Smooth muscle cell (in vitro differentiated cells): Measurements from ENCODE around the gene GPRC5C. TPM values are rescaled to one million over a fixed set of nuclear protein-coding genes. Genes with fewer than 3 reads are reported as not detected.

ENCODE experiments used
- DNase-seq: peaks from one replicate; lab custom pipeline; 2025; ENCODE audit not compliant: unreplicated experiment; lab: John Stamatoyannopoulos, UW
- H2AFZ ChIP-seq: fragments of 200-600 bp; sonication (generic); 2 replicates; pipeline ENCODE4 v1.6.0; 2016; ENCODE audit warnings: antibody characterized with exemption, low read depth, mild to moderate bottlenecking
- H3F3A ChIP-seq: fragments of 200-600 bp; sonication (generic); 2 replicates; pipeline ENCODE4 v1.6.0; 2017; ENCODE audit warnings: antibody characterized with exemption, low read depth
- H3K27ac ChIP-seq: fragments of 200-600 bp; sonication (generic); 2 replicates; pipeline ENCODE4 v1.5.1; 2016; ENCODE audit warnings: low read depth, mild to moderate bottlenecking
- H3K27me3 ChIP-seq: fragments of 200-600 bp; sonication (generic); 2 replicates; pipeline ENCODE4 v1.6.1; 2016; ENCODE audit warnings: low read depth, mild to moderate bottlenecking
- H3K36me3 ChIP-seq: fragments of 200-600 bp; sonication (generic); 2 replicates; pipeline ENCODE4 v1.5.1; 2016; ENCODE audit warnings: low read depth
- H3K4me1 ChIP-seq: fragments of 200-600 bp; sonication (generic); 2 replicates; pipeline ENCODE4 v1.5.1; 2016; ENCODE audit warnings: low read depth
- H3K4me2 ChIP-seq: fragments of 200-600 bp; sonication (generic); 2 replicates; pipeline ENCODE4 v1.6.0; 2016; ENCODE audit warnings: mild to moderate bottlenecking
- H3K4me3 ChIP-seq: fragments of 200-600 bp; sonication (generic); 2 replicates; pipeline ENCODE4 v1.5.1; 2016; ENCODE audit warnings: mild to moderate bottlenecking
- H3K79me2 ChIP-seq: fragments of 200-600 bp; sonication (generic); 2 replicates; pipeline ENCODE4 v1.6.0; 2016; ENCODE audit warnings: low read depth, mild to moderate bottlenecking
- H3K9ac ChIP-seq: fragments of 200-600 bp; sonication (generic); 2 replicates; pipeline ENCODE4 v1.6.0; 2016; ENCODE audit warnings: low read depth
- H3K9me3 ChIP-seq: fragments of 200-600 bp; sonication (generic); replicated peaks from 2 replicates; pipeline ENCODE4 v1.5.1; 2016; ENCODE audit warnings: low read depth
- H4K20me1 ChIP-seq: fragments of 200-600 bp; sonication (generic); 2 replicates; pipeline ENCODE4 v1.6.0; 2016; ENCODE audit warnings: low read depth
- CTCF ChIP-seq: fragments of 200-600 bp; sonication (generic); IDR thresholded peaks from 2 replicates; pipeline ENCODE4 v1.5.1; 2017; ENCODE audit warnings: borderline replicate concordance, mild to moderate bottlenecking, antibody characterized with exemption; ENCODE audit not compliant: insufficient read depth, poor library complexity, severe bottlenecking
- WGBS: methylation state at CpG from one replicate; pipeline ENCODE4 v1.1.7; 2016; ENCODE audit warnings: low lambda C conversion rate; 5-methylcytosine and 5-hydroxymethylcytosine counted together
- polyA plus RNA-seq: library from polyadenylated mRNA; unstranded; fragments of >200 nt; fragmentation: Nextera tagmentation; extraction: Ambion mirVana; gene quantifications from 2 replicates; pipeline ENCODE4 v1.2.1, GENCODE V29; 2016
- total RNA-seq: library from RNA; depleted of rRNA; stranded (reverse); fragments of >200 nt; gene quantifications from 2 replicates; pipeline ENCODE4 v1.2.3, GENCODE V29; 2014

The GPRC5C gene
- total and polyA plus RNA-seq, 2 experiments from 2014 or later = 64.5 to 96.9 TPM

DNA sequence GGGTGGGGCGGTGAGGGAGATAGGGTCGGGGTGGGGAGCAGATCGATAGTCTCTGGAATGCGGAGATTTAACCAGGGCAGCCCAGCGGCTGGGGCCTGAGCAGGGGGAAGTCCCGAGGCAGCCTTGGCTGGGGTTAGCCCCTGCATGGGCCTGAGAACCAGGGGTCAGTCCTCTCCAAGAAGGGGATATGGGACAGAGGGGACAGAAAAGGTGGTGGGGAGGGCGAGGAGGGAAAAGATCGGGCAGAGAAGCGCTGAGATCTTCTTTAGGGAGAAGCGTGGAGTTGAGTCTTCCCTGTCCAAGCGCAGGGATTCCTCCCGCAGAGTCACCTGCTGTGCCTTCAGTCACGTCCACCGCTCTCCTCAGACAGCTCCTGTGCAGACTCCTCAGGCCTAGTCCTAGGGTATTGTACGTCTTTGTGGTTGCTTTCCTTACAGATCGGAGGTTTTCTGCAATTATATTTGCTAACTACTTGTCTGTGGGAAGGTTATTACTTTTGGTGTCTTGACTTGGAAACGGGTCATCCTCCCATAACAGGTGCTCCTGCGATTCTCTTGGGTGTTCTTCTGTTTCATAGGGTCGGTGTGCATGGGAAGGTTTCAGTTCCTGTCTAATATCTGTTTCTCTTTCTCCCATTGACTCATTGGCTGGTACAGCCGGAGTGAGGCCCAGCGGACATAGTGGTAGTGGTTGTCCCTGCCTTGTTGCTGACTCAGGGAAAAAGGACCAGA is 35.5 kb downstream of the GPRC5C start:
- Histone ChIP-seq H2AFZ (no peak overlapping the region), H3K9ac (no peak overlapping the region), H4K20me1 (no peaks in the 10 kb centered on the region), H3K4me3 (no peak overlapping the region), H3K9me3 (no peaks in the 10 kb centered on the region), H3K27me3 (peaks cover 3% of the 10 kb centered on the region), H3K4me1 (peaks cover 6% of the 10 kb centered on the region), H3K27ac (no peak overlapping the region), H3F3A (no peaks in the 10 kb centered on the region), H3K36me3 (no peaks in the 10 kb centered on the region), H3K4me2 (no peak overlapping the region), H3K79me2 (no peaks in the 10 kb centered on the region)
- 71% methylated on average over 19 of the region's 21 CpGs for WGBS
- DNase-seq = no peak
- no peak for TF ChIP-seq CTCF

GRCh38 chr17:74471341-74471740 is 39.5 kb downstream of the GPRC5C start:
- Histone ChIP-seq H3K36me3 (no peaks in the 10 kb centered on the region), H3K9ac (no peak overlapping the region), H3K27ac (no peak overlapping the region), H3K27me3 (peaks cover 3% of the 10 kb centered on the region), H3K4me2 (no peak overlapping the region), H2AFZ (no peak overlapping the region), H3K4me3 (no peak overlapping the region), H3K9me3 (no peaks in the 10 kb centered on the region), H3F3A (no peaks in the 10 kb centered on the region), H4K20me1 (no peaks in the 10 kb centered on the region), H3K79me2 (no peaks in the 10 kb centered on the region), H3K4me1 (peaks cover 6% of the 10 kb centered on the region)
- no peak for DNase-seq
- 82% methylated on average over 3 of the region's 3 CpGs for WGBS
- no peak for TF ChIP-seq CTCF

GRCh38 chr17:74472890-74473289 is 41.0 kb downstream of the GPRC5C start:
- Histone ChIP-seq H3F3A (no peaks in the 10 kb centered on the region), H3K9me3 (no peaks in the 10 kb centered on the region), H3K27me3 (peaks cover 3% of the 10 kb centered on the region), H3K27ac (no peak overlapping the region), H3K4me3 (no peak overlapping the region), H3K9ac (no peak overlapping the region), H3K36me3 (no peaks in the 10 kb centered on the region), H2AFZ (no peak overlapping the region), H3K79me2 (no peaks in the 10 kb centered on the region), H4K20me1 (no peaks in the 10 kb centered on the region), H3K4me1 (no peaks in the 10 kb centered on the region), H3K4me2 (no peak overlapping the region)
- no peak for TF ChIP-seq CTCF
- WGBS = 93% methylated on average over 3 of the region's 4 CpGs
- DNase-seq = no peak

GRCh38 chr17:74473294-74473693 is 41.4 kb downstream of the GPRC5C start:
- no peaks in the 10 kb centered on the region for H3K36me3 ChIP-seq
- H3K9me3 ChIP-seq = no peaks in the 10 kb centered on the region
- H3K27me3 ChIP-seq = peaks cover 3% of the 10 kb centered on the region
- no peaks in the 10 kb centered on the region for H3F3A ChIP-seq
- no peak overlapping the region for H2AFZ ChIP-seq
- no peak for DNase-seq
- H3K4me1 ChIP-seq = no peaks in the 10 kb centered on the region
- H3K27ac ChIP-seq = no peak overlapping the region
- H3K4me2 ChIP-seq = no peak overlapping the region
- no peaks in the 10 kb centered on the region for H4K20me1 ChIP-seq
- H3K4me3 ChIP-seq = no peak overlapping the region
- 96% methylated on average over 8 of the region's 8 CpGs for WGBS
- no peaks in the 10 kb centered on the region for H3K79me2 ChIP-seq
- no peak for TF ChIP-seq CTCF
- no peak overlapping the region for H3K9ac ChIP-seq
